DMS53 treated with DMSO at 0.1 percent for 48 hours (cell line): ENCODE measurements around the gene LRRN2.
A peak's percentile ranks its signal among the peaks of the same experiment; 100 is the strongest.
"Not testable (repeated sequence)": the region's sequence is repeated elsewhere in the genome, so short reads cannot be mapped to it uniquely, and the experiment has no call there.

Experiments
- DNase-seq: peaks from one replicate; lab custom pipeline; 2025; ENCODE audit not compliant: unreplicated experiment; lab: John Stamatoyannopoulos, UW

The LRRN2 gene

DNA sequence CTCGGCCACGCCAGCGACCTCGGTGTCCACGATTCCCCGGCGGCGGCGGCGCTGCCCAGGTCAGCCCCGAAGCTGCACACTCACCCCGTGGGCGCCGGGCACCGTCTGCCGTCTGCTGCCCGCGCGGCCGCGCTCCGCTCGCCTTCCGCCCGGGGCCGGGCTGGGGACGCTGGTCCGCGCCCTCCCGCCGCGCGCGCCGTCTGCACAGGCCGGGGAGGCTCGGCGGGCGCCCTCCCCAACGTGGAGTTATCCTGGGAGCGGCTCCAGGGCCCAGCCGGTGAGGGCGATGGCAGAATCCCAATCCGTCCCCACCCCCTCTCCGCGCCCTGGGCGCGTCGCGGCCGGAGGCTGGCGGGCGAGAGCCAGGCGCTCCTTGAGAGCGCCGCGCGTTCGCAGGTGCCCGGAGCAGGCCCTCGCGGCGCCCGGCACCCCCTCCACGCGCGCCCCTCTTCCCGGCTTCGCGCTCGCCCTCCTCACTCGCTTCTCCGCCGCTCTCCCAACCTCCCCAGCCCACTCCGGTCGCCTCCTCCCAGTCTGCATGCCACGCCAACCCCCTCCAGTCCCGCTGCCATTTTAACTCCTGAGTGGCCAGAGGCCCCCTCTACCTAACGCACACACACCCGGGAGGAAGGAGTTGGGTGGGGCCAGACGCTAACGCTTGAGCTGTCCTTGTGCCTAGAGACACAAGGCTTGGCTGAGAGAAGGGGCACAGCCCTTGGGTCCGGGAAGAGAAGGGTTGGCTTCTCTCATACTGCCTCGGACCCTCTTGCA is at the start of gene LRRN2:
TSS of gene LRRN2 (minus strand) at position 503 of the 771 bp plus-strand sequence. CDS start 65,746 bp downstream, outside the sequence.
- peak; percentile 17 for DNase-seq

DNA sequence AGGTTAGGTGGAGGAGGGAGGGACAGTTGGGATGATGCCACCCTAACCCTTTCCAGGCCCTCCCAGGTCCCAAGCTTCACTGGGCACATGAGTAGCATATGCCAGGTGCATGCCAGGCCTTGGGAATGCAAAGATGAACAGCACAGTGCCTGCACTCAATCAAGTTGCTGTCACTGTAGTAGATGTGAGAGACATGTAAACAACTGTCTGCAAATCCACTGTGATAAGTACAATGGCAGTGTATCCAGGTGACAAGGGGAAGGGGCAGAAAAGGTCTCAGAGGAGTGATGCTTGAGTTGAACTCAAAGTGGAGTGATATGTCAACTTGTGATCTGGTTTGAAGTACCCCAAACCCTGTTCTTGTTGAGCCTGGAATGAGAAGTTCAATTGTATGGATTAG is 49.5 kb upstream of the LRRN2 start:
- DNase-seq: peak; percentile 65

DNA sequence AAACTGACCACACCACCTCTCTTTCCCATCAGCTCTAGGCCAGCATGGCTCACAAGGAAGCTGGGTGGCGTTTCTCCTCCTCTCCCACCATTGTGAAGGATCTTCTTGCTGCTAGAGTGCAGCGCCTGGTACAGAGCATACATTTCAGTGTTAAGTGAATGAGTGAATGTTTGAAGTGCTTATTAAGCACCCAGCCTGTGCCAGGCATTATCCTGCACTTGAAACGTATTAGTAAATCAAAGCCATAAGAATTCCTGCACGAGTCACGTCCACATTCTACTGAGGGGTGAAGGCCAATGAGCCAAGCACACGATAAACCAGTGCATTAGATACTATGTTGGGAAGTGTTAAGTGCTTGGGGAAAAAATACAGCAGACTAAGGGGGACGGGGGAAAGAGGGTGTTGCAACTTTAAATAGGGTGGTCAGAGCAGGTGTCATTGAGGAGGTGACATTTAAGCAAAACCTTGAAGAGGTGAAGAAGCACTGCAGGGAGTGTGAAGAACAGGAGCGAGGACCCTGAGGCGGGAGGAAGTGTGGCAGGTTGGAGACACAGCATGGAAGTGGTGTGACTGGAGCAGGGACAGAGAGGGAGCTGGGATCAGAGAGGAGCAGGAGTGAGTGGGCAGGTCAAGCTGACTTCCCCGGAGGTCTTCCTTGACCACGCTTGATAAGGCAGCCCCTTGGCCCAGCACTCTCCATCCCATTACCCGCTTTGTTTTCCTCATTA is 48.5 kb upstream of the LRRN2 start:
- no peak for DNase-seq

- no peak for DNase-seq
Observed at GRCh38 chr1:204733289-204733688, 47.8 kb upstream of the LRRN2 start.

GRCh38 chr1:204731985-204732575 is 46.5 kb upstream of the LRRN2 start:
- DNase-seq: no peak

DNA sequence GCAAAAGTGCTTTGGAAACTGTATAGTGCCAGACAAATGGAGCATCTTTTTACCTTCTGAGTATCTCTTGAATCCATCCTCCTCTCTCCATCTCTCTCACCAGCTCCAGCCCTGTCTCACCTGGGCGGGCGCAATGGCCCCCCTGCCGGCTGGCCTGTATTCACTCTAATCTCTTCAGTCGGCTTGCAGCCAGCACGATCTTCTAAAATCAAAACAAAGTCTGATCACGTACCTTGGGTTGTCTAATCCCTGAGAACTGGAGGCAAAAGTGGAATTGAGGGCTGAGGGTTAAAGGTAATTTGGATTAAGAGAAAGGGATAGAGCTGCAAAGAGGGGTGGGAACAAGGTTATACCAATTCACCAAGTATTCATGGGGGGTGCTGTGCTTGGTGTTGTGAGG is 46.0 kb upstream of the LRRN2 start:
- no peak for DNase-seq

DNA sequence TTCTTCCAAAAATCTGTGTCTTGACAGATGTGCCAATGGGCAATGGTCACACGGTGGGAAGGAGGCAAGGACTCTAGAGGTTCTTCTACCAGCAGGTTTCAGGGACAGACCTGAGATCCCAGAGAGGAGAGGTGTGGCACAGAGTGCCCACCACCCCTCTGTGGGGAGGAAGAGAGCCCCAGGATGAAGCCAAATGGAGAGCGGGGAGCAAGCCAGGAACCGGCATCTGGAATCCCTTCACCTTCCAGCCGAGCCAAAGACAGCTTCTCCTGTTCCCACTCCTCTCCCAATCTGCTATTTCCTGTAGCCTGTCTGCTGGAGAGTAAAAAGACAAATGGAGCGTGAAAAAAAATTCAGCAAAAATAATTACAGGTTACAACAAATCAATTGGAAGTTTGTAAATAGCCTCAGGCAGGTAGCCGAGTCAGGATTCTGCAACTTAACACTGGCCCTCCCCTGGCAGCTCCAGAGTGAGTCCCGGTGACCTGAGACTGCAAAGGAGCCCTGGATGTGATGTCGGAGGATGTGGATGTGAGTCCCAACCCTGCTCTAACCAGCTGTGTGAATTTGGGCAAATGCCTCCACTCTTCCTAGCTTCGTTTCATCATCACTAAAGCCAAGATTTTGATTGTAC is 45.4 kb upstream of the LRRN2 start:
- no peak for DNase-seq

- DNase-seq: no peak
Observed at GRCh38 chr1:204729516-204729915, 44.0 kb upstream of the LRRN2 start.

DNA sequence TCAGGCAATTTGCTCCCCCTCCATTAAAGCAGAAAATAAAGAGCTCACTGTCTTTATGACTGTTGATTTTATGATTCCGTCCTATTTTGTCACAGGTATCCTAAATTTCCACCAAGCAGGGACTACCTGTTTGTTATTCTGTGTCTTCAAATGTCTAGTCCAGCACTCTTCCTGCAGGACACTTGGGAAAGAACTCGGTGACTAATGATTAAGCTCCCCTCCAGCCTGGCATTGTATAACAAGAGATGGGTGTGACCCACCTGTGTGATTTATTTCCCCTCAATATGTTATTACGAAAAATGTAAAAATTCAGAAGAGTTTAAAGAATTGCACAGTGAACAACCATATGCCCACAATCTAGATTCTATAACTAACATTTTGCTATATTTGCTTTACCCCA is 42.9 kb upstream of the LRRN2 start:
- DNase-seq: no peak

DNA sequence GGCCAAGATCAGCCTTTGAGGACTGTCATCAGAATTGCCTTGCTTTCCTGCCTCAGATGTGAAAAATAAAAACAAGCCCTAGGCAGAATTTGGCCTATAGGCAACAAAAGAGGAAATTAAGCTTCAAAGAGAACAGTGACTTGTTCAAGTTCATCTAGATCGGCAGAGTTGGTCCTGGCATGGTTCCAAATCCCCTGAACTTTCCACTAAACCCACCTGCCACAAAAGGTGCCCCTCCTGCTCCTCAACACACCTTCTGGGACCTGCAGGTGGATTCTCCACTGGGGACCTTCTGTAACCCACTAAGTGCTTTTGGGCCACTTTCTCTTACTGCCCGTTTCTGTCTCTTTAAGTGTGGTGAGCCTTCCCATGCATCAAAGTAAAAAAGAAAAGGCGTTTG is 42.5 kb upstream of the LRRN2 start:
- no peak for DNase-seq

- not testable (repeated sequence) for DNase-seq
Observed at GRCh38 chr1:204727438-204727837, 41.9 kb upstream of the LRRN2 start.

- peak; percentile 99 for DNase-seq
Observed at GRCh38 chr1:204726478-204726877, 40.9 kb upstream of the LRRN2 start.

- peak; percentile 96 for DNase-seq
Observed at GRCh38 chr1:204725821-204726448, 40.4 kb upstream of the LRRN2 start.

- DNase-seq: peak; percentile 94
Observed at GRCh38 chr1:204723131-204723787, 37.7 kb upstream of the LRRN2 start.

DNA sequence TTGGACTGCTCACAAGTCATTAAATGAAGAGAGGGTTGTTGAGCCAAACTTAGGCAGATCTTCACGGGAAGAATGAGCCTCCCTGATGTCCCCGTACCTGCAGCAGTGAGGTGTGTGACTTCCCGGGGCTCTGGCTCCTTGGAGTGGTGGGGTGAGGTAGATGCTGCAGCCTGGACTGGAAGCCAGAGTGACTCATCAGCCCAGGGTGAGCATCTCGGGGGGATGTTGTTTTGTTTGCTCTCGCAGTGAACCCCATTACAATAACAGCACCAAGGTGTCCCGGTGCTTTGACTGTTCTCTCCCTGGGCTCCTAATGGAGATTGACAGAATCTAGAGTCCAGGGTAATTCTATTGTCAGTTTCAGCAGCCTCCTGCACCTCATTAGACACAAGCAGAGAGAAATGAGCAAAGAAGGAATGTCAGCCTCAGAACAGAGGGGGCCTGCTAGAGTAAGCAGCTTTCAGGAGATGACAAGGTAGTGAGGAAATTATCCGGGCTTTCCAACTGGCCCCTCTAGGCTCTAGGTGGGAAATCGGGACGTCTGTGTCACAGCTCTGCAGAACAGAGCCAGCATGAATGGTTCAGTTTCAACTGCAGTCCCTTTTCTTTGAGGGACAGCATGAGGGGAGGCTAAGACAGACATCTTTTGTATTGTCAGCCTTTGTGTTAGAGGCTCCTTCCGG is 36.0 kb upstream of the LRRN2 start:
- no peak for DNase-seq

GRCh38 chr1:204716660-204717059 is 31.1 kb upstream of the LRRN2 start:
- DNase-seq: no peak

DNA sequence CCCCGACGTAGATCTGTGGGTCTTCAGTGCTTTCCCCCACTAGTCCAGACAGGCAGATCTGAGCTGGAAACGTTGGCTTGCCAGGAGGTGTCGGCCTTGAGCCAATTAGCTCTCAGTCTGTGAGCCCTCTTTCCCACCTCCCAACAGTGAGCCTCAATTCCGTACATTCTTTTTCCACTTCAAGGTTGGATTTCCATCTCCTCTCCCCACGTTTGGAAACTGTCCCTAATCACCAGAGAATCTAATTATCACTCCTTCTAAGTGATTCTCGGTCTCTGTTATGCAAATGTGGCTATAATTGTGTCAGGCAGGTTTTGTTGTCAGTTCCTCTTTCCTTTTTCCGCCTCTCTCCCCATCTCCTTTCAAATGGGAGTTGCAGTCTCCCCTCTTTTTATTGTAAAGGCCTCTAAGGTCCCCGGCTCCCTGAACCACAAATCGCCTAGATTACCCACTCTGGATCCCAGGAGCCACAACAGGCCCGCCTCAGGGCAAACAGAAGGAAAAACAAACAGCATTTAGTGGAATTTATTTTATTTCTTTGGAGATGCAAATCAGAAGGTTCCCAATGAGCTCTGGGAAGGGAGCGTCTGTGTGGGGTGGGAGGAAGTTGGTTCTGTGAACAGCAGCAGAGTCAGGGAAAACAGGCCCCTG is 29.4 kb upstream of the LRRN2 start:
- DNase-seq: no peak

GRCh38 chr1:204714194-204714860 is 28.8 kb upstream of the LRRN2 start:
- DNase-seq: no peak

DNA sequence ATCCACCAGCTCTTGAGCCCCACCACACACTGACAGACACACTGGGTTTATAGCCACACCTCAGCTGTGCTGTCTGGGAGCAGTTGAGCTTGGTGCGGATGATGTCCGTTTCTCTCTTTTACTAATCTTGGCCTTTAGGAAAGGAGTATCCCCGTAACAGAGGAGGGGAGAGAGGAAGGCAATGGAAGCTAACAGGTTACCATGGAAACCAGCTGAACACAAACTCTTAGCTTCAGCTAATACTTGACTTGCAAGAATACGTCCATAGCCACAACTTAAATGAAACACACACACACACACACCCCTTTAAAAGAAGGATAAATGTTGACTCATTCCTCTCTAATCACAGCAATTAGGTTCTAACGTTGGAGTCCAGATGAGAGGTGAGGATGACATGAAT is 28.0 kb upstream of the LRRN2 start:
- no peak for DNase-seq
